ENCODE measurements around the gene DNLZ. TPM values are rescaled to one million over a fixed set of nuclear protein-coding genes. Genes with fewer than 3 reads are reported as not detected.

Gene DNLZ
- total RNA-seq, 4 donors from 2014 or later, result 6.8 to 29.4 (median 27.3) TPM

DNA sequence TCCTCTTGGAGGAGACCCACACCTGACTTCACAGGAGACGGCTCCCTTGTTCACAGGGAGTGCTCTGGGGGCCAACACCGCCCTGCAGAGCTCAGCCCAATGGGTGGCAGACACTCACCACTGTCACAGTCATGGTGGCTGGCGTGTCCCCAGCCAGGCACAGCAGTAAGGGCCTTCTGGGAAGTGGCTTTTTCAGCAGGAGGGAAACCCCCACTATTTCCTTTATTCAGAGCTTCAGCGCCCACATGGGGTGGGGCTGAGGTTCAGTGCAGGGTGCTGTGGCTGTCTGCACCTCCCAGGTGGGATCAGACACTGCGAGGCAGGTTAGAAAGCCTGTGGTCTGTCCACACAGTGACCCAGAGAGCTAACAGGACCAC, 40.0 kb upstream of the DNLZ start:
- Histone ChIP-seq H3K27ac (no peak overlapping the region), H3K4me3 (no peak overlapping the region), H3K4me1 (peaks cover 4 to 7% of the 10 kb centered on the region in 2 donors), H3K27me3 (no peaks in the 10 kb centered on the region), H3K36me3 (no peaks in the 10 kb centered on the region), H3K9me3 (no peaks in the 10 kb centered on the region)
- intact Hi-C loops (cut with DNase I; ENCODE audit: low total_unique reads), result no loop called here
- TF ChIP-seq, protein P1, sequence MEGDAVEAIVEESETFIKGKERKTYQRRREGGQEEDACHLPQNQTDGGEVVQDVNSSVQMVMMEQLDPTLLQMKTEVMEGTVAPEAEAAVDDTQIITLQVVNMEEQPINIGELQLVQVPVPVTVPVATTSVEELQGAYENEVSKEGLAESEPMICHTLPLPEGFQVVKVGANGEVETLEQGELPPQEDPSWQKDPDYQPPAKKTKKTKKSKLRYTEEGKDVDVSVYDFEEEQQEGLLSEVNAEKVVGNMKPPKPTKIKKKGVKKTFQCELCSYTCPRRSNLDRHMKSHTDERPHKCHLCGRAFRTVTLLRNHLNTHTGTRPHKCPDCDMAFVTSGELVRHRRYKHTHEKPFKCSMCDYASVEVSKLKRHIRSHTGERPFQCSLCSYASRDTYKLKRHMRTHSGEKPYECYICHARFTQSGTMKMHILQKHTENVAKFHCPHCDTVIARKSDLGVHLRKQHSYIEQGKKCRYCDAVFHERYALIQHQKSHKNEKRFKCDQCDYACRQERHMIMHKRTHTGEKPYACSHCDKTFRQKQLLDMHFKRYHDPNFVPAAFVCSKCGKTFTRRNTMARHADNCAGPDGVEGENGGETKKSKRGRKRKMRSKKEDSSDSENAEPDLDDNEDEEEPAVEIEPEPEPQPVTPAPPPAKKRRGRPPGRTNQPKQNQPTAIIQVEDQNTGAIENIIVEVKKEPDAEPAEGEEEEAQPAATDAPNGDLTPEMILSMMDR (IDR thresholded peaks at IDR 0.05), result no peak
- TF ChIP-seq POLR2A (IDR thresholded peaks at IDR 0.05), result no peak
- no peak for DNase-seq

DNA sequence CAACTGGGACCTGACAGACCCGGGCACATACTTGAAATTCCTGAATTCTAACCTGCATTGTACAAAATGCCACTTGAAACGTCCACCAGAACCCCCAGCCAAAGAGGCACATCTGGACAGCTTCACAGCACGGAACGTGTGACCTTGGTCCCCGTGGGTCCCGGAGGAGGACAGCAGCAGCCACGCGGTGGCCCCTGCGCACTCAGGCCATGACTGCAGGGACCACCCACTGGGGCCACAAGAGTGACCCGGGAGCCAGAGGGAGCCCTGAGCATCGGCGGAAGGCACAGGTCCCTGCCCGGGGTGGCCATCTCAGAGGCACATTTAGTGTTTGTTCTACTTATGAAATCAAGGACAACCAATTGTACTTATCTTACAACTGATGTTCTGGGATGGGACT, 38.5 kb upstream of the DNLZ start:
- H3K36me3 ChIP-seq, result no peaks in the 10 kb centered on the region

DNA sequence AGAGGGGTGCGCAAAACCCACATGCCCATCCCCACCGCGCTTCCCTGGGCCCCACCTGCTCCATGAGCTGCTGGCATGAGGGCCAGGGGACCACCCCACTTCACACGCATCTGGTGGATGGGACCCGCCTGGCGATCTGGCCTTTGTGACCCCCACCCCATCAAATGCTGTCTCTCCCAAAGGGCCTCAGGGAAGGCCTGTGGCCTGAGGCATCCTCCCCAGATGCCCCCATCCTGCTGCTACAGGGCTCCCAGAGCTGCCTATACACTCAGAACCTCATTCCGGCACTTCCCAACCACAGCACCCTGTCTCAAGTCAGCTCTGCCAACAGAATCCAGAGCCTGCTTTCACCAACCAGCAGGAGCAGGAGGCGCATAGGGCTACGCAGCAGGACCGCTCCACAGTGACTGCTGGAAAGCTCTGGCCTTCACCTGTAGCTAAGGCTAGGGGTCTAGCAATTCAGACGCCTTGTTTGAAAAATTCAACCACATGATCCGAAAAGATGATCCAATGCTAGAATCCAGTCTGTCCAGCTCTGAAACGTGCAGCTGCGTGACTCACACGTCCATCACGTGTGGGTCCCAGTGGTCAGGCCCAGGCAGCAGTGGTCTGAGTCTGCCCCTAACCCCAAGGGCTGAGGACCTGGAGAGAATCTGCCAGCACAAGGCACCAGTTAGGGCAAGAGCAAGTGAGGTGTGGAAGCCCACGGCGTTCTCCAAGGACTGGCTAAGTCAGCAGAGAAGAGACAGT, 37.8 kb upstream of the DNLZ start:
- TF ChIP-seq, protein P1 (IDR thresholded peaks at IDR 0.05), result no peak
- no peak for TF ChIP-seq POLR2A (IDR thresholded peaks at IDR 0.05)
- H3K27me3 ChIP-seq, result no peaks in the 10 kb centered on the region
- no peaks in the 10 kb centered on the region for H3K36me3 ChIP-seq
- no peak overlapping the region for H3K4me3 ChIP-seq
- no peak for DNase-seq
- H3K27ac ChIP-seq, result no peak overlapping the region
- peaks cover 4 to 7% of the 10 kb centered on the region in 2 donors for H3K4me1 ChIP-seq
- intact Hi-C loops (cut with DNase I; ENCODE audit: low total_unique reads), result no loop called here
- H3K9me3 ChIP-seq, result no peaks in the 10 kb centered on the region

More for the DNA sequence above, 38.5 kb upstream of the DNLZ start:
- no peak overlapping the region for H3K4me3 ChIP-seq
- no peak for TF ChIP-seq POLR2A (IDR thresholded peaks at IDR 0.05)
- TF ChIP-seq, protein P1 (IDR thresholded peaks at IDR 0.05), result no peak
- DNase-seq, result no peak
- peaks cover 4 to 7% of the 10 kb centered on the region in 2 donors for H3K4me1 ChIP-seq
- no peaks in the 10 kb centered on the region for H3K9me3 ChIP-seq
- intact Hi-C loops (cut with DNase I; ENCODE audit: low total_unique reads), result no loop called here
- no peak overlapping the region for H3K27ac ChIP-seq
- H3K27me3 ChIP-seq, result no peaks in the 10 kb centered on the region

DNA sequence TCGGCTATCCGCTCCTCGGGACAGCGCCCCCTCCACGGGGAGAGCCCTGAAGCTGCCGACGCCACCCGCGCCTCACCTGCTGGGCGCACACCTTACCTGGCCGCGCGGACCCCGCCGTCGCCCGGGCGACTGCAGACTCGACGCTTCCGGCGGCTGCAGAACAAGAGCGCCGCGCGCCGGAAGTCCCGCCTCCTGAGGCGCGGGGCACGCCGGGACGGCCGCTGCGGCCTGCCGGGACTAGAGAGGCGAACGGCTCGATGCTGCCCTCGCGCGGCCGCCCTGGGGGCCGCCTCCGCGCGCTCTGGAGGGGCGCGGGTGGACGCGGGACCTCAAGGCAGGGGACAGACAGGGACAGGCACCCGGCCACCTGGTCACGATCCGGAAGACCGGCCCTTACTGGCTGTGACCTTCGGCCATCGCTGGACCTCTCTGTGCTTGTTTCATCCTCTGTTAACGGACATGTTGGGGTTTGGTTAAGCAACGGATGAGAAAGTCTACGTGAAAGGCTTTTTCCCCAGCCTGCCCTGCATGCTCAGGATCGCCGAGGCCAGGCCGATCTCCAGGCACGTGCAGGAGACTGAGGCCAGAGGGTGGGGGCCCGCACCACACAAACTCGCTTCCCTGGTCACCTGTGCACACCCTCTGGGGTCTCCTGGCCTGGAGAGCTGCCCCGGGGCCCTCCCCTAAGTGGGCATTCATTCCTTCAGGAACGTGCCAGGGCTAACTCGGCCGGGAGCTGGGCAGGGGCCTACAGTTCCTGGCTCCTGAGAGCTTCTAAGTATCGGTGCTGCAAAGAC, 36.7 kb upstream of the DNLZ start, which contains the start of gene SNAPC4:
TSS of gene SNAPC4 (minus strand) at position 133 of the 797 bp plus-strand sequence. CDS start 1,742 bp downstream, outside the sequence.
- intact Hi-C loops (cut with DNase I; ENCODE audit: low total_unique reads), result no loop called here
- DNase-seq, result peak; percentile 74 to 87
- Histone ChIP-seq H3K27ac (peak within 1 kb of the TSS; percentile 20 to 29), H3K36me3 (no peaks in the 10 kb centered on the region), H3K4me3 (peak within 1 kb of the TSS; percentile 43 to 80), H3K4me1 (peaks cover 4 to 7% of the 10 kb centered on the region in 2 donors), H3K9me3 (no peaks in the 10 kb centered on the region), H3K27me3 (no peaks in the 10 kb centered on the region)
- TF ChIP-seq, protein P1 (IDR thresholded peaks at IDR 0.05), result peak; percentile 90 to 98 (median 98)
- TF ChIP-seq POLR2A (IDR thresholded peaks at IDR 0.05), result peak; percentile 45 to 66
